RWPE2 (cell line): ENCODE measurements around the gene CROT.

Source experiments
- ATAC-seq: fragments of 200-7000 bp; cut with Tn5 transposase; 3 replicates; pipeline ENCODE4 v1.9.1; 2021; ENCODE audit warnings: low read depth
- DNase-seq: peaks from one replicate; pipeline ENCODE4 v3.0.0-alpha.2; 2020; ENCODE audit warnings: low spot score
- H3K27ac ChIP-seq: fragments of 450-650 bp; 2 replicates; pipeline ENCODE4 v1.5.1; 2017; ENCODE audit warnings: mild to moderate bottlenecking; ENCODE audit not compliant: poor library complexity, severe bottlenecking
- H3K27me3 ChIP-seq: fragments of 250-450 bp; sonication (Bioruptor Pico); 2 replicates; pipeline ENCODE4 v1.5.1; 2021; ENCODE audit warnings: mild to moderate bottlenecking, moderate library complexity; ENCODE audit not compliant: insufficient read depth, poor library complexity, severe bottlenecking
- H3K36me3 ChIP-seq: fragments of 250-450 bp; sonication (Bioruptor Pico); 2 replicates; pipeline ENCODE4 v1.5.1; 2020; ENCODE audit warnings: low read depth, mild to moderate bottlenecking, moderate library complexity
- H3K4me1 ChIP-seq: fragments of 250-450 bp; sonication (Bioruptor Pico); 2 replicates; pipeline ENCODE4 v1.5.1; 2021; ENCODE audit warnings: mild to moderate bottlenecking, moderate library complexity; ENCODE audit not compliant: insufficient read depth, poor library complexity, severe bottlenecking
- H3K4me3 ChIP-seq: fragments of 250-450 bp; sonication (Bioruptor Pico); 2 replicates; pipeline ENCODE4 v1.5.1; 2021; ENCODE audit warnings: mild to moderate bottlenecking, moderate library complexity; ENCODE audit not compliant: severe bottlenecking
- H3K9me3 ChIP-seq: fragments of 250-450 bp; sonication (Bioruptor Pico); 2 replicates; pipeline ENCODE4 v1.5.1; 2021; ENCODE audit warnings: mild to moderate bottlenecking, moderate library complexity; ENCODE audit not compliant: severe bottlenecking
- TF ChIP-seq, protein P1 (sequence below): fragments of 450-650 bp; IDR thresholded peaks from one replicate; pipeline ENCODE4 v1.5.1; 2017; ENCODE audit warnings: mild to moderate bottlenecking, moderate library complexity; ENCODE audit not compliant: poor library complexity, severe bottlenecking

The CROT gene

DNA sequence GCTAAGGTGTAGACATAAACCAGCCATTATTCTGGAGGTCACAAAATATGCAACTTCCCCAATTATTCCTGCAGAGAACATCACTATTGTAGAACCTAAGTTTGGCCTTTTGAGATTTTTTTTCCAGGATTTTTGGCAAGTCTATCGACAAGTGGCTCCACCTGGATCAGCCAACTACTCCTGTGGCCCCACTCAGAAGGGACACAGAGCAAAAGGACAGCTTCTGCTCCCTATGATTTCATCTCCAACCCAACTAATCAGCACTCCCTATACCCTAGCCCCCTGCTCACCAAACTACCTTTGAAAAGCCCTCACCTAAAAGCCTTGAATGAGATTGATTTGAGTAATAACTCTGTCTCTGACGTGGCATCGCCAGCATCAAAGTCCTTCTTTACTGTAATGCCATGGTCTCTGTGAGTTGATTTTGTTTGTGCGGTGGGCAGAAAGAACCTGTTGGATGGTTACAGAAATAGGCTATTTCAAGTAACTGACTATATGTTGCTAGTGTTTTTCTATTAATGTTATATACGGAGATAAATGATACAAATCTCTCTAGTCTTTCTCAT is 13.7 kb upstream of the CROT start:
- DNase-seq = no peak
- H3K27ac ChIP-seq = no peak overlapping the region
- H3K4me1 ChIP-seq = no peaks in the 10 kb centered on the region
- H3K9me3 ChIP-seq = peaks cover 11% of the 10 kb centered on the region
- no peak overlapping the region for H3K4me3 ChIP-seq
- H3K27me3 ChIP-seq = no peaks in the 10 kb centered on the region
- TF ChIP-seq, protein P1, sequence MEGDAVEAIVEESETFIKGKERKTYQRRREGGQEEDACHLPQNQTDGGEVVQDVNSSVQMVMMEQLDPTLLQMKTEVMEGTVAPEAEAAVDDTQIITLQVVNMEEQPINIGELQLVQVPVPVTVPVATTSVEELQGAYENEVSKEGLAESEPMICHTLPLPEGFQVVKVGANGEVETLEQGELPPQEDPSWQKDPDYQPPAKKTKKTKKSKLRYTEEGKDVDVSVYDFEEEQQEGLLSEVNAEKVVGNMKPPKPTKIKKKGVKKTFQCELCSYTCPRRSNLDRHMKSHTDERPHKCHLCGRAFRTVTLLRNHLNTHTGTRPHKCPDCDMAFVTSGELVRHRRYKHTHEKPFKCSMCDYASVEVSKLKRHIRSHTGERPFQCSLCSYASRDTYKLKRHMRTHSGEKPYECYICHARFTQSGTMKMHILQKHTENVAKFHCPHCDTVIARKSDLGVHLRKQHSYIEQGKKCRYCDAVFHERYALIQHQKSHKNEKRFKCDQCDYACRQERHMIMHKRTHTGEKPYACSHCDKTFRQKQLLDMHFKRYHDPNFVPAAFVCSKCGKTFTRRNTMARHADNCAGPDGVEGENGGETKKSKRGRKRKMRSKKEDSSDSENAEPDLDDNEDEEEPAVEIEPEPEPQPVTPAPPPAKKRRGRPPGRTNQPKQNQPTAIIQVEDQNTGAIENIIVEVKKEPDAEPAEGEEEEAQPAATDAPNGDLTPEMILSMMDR = no peak
- no peak for ATAC-seq
- H3K36me3 ChIP-seq = no peaks in the 10 kb centered on the region; the same call in 1 of the 2 replicates

GRCh38 chr7:87332321-87332720 is 13.1 kb upstream of the CROT start:
- TF ChIP-seq, protein P1 = no peak
- no peak for DNase-seq
- Histone ChIP-seq H3K27me3 (no peaks in the 10 kb centered on the region), H3K36me3 (no peaks in the 10 kb centered on the region; the same call in 1 of the 2 replicates), H3K27ac (no peak overlapping the region), H3K4me1 (no peaks in the 10 kb centered on the region), H3K9me3 (peaks cover 11% of the 10 kb centered on the region), H3K4me3 (no peak overlapping the region)
- no peak for ATAC-seq

DNA sequence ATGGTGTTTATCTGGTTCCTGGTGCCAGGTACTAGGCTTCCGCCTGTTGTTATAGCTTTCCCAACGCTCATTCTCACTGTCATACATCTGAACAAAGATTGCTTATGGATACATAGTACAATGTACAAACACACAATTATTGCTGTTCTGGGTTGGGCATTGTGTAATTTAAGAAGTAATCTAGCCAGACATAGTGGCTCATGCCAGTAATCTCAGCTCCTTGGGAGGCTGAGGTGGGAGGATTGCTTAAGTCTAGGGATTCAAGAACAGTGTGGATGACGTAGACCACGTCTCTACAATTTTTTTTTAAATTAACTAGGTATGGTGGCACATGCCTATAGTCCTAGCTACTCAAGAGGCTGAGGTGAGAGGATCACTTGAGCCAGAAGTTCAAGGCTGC is 9.3 kb upstream of the CROT start:
- Histone ChIP-seq H3K9me3 (no peaks in the 10 kb centered on the region), H3K4me1 (no peaks in the 10 kb centered on the region), H3K4me3 (no peak overlapping the region), H3K27ac (no peak overlapping the region), H3K27me3 (no peaks in the 10 kb centered on the region), H3K36me3 (peaks cover 3% of the 10 kb centered on the region; the same call in 1 of the 2 replicates)
- no peak for ATAC-seq
- TF ChIP-seq, protein P1 = no peak
- DNase-seq = no peak

GRCh38 chr7:87337331-87337730 is 8.1 kb upstream of the CROT start:
- H3K27me3 ChIP-seq = no peaks in the 10 kb centered on the region
- TF ChIP-seq, protein P1 = no peak
- peaks cover 3% of the 10 kb centered on the region; the same call in 1 of the 2 replicates for H3K36me3 ChIP-seq
- no peak overlapping the region for H3K27ac ChIP-seq
- no peak for DNase-seq
- H3K9me3 ChIP-seq = no peaks in the 10 kb centered on the region
- ATAC-seq = no peak
- H3K4me3 ChIP-seq = no peak overlapping the region
- H3K4me1 ChIP-seq = peaks cover under 1% of the 10 kb centered on the region

DNA sequence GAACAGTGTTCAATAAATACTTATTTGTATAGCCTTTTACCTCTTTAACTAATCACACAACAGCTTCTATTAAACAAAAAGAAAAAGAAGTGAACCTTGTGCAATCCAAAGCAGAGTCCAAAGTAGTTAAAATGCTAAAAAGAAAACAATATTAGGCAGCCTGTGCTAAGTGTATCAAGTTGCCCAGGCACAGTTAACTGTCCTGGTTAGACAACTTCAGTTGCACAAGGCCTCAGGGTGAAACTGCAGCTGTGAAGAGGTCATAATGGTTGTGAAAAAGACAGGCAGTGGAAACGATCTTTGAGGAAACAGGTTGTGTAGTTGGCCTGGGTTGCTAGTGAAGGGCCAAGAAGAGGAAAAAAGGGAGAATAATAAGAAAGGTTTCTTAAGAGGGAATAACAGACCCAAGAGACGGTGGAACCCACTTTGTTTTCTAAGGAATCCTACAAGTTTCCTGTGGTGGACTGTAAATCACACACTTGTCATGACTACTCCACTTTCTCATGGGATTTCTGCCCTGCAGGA is 6.0 kb upstream of the CROT start:
- H3K4me1 ChIP-seq = peaks cover 19% of the 10 kb centered on the region
- no peak for ATAC-seq

More for the DNA sequence above, 6.0 kb upstream of the CROT start:
- DNase-seq = no peak
- Histone ChIP-seq H3K27me3 (no peaks in the 10 kb centered on the region), H3K36me3 (0 out of 2 replicates have a peak, but pooled peaks cover 3% of the 10 kb centered on the region), H3K9me3 (no peaks in the 10 kb centered on the region), H3K4me3 (no peak overlapping the region), H3K27ac (no peak overlapping the region)
- TF ChIP-seq, protein P1 = no peak
